HG03378 (cell line): Measurements from ENCODE around the gene CDH4.

Source experiments
- ATAC-seq: cut with Tn5 transposase; IDR thresholded peaks from one replicate; pipeline ENCODE4 v1.9.1; 2021; ENCODE audit warnings: mild to moderate bottlenecking, moderate library complexity; ENCODE audit not compliant: unreplicated experiment

CDH4 gene

GRCh38 chr20:61895016-61895415 lies 643.0 kb downstream of the CDH4 start:
- no peak for ATAC-seq

- no peak for ATAC-seq
Observed at GRCh38 chr20:61895686-61896057, 643.6 kb downstream of the CDH4 start.

GRCh38 chr20:61896058-61896961 lies 644.2 kb downstream of the CDH4 start:
- ATAC-seq, result no peak

- no peak for ATAC-seq
Observed at GRCh38 chr20:61897401-61898295, 645.6 kb downstream of the CDH4 start.

- ATAC-seq, result no peak
Observed at GRCh38 chr20:61898405-61898804, 646.3 kb downstream of the CDH4 start.

GRCh38 chr20:61900011-61900944 lies 648.2 kb downstream of the CDH4 start:
- ATAC-seq, result no peak

GRCh38 chr20:61900945-61901293 lies 648.9 kb downstream of the CDH4 start:
- no peak for ATAC-seq

- no peak for ATAC-seq
Observed at GRCh38 chr20:61901392-61902220, 649.5 kb downstream of the CDH4 start.

- ATAC-seq, result no peak
Observed at GRCh38 chr20:61902221-61902869, 650.3 kb downstream of the CDH4 start.

- no peak for ATAC-seq
Observed at GRCh38 chr20:61903575-61904340, 651.7 kb downstream of the CDH4 start.

- no peak for ATAC-seq
Observed at GRCh38 chr20:61904456-61904855, 652.4 kb downstream of the CDH4 start.

GRCh38 chr20:61905781-61906523 lies 653.9 kb downstream of the CDH4 start:
- ATAC-seq, result no peak

- ATAC-seq, result no peak
Observed at GRCh38 chr20:61907081-61907891, 655.2 kb downstream of the CDH4 start.

GRCh38 chr20:61908057-61909026 lies 656.3 kb downstream of the CDH4 start:
- ATAC-seq, result no peak

- ATAC-seq, result no peak
Observed at GRCh38 chr20:61909028-61909427, 657.0 kb downstream of the CDH4 start.

GRCh38 chr20:61909821-61910220 lies 657.8 kb downstream of the CDH4 start:
- ATAC-seq, result no peak
